GM18505 (cell line): Measurements from ENCODE around the gene BEX3.
"Not testable (repeated sequence)": the region's sequence is repeated elsewhere in the genome, so short reads cannot be mapped to it uniquely, and the experiment has no call there.

ENCODE experiments used
- ATAC-seq: cut with Tn5 transposase; IDR thresholded peaks from one replicate; pipeline ENCODE4 v1.9.1; 2021; ENCODE audit not compliant: unreplicated experiment
- POLR2A ChIP-seq: IDR thresholded peaks from 4 replicates; pipeline ENCODE4 v1.6.1; 2011; ENCODE audit warnings: borderline replicate concordance; ENCODE audit not compliant: insufficient read depth, insufficient read length; ENCODE audit errors: extremely low read depth

The BEX3 gene

GRCh38 chrX:103376118-103376978, at the start of gene BEX3:
BEX3 (plus strand) TSS chrX:103376538; CDS start chrX:103377522, 984 bp downstream.
- TF ChIP-seq POLR2A, result no peak
- ATAC-seq, result peak; percentile 53

GRCh38 chrX:103329991-103330390, 46.3 kb upstream of the BEX3 start, which contains the start of gene TCEAL7:
TCEAL7 (plus strand) TSS chrX:103330239; CDS start chrX:103331404, 1,165 bp downstream.
- TF ChIP-seq POLR2A, result no peak
- ATAC-seq, result no peak

DNA sequence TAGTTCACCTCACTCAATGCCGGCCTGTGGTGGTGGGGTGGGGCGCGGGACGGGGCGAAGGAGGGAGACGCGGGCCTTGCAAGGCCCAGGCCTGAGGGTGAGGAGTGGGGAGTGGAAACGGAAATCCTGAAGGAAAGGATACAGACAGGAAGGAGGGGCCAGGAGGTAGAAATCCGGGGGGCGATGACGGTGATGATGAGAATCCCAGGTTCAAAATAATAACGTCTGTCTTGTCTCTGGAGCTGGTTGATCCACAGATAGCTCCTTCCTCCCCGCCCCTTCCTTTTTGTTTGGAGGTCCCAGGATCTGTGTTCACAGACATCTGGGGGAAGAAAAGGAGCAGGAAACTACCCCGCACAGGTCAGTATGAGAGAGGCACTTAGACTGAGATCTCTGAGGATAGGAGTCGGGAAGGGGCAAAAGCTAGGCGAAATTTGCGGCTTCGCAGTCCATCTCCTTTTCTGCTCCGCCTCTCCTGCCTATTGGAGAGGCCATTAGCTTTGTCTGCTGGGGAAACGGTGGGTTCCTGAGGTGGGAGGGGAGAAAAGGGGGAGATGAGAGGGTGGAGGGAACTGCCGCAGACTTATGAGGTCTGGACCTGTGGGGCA, 45.6 kb upstream of the BEX3 start:
- no peak for ATAC-seq
- no peak for TF ChIP-seq POLR2A

- TF ChIP-seq POLR2A, result no peak
- no peak for ATAC-seq
Observed at GRCh38 chrX:103338663-103339062, 37.7 kb upstream of the BEX3 start.

- peak; percentile 56 for ATAC-seq
- no peak for TF ChIP-seq POLR2A
Observed at GRCh38 chrX:103343105-103343504, 33.2 kb upstream of the BEX3 start.

DNA sequence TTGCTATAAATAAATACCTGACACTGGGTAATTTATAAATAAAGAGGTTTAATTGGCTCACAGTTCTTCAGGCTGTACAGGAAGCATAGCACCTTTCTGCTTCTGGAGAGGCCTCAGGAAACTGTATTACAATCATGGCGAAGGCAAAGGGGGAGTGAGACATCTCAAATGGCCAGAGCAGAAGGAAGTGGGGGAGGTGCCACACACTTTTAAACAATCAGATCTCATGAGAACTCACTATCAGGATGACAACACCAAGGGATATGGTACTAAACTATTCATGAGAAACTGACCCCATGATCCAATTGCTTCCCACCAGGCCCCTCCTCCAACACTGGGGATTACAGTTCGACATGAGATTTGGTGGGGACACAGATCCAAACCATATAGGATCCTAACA, 31.7 kb upstream of the BEX3 start:
- no peak for ATAC-seq
- no peak for TF ChIP-seq POLR2A

DNA sequence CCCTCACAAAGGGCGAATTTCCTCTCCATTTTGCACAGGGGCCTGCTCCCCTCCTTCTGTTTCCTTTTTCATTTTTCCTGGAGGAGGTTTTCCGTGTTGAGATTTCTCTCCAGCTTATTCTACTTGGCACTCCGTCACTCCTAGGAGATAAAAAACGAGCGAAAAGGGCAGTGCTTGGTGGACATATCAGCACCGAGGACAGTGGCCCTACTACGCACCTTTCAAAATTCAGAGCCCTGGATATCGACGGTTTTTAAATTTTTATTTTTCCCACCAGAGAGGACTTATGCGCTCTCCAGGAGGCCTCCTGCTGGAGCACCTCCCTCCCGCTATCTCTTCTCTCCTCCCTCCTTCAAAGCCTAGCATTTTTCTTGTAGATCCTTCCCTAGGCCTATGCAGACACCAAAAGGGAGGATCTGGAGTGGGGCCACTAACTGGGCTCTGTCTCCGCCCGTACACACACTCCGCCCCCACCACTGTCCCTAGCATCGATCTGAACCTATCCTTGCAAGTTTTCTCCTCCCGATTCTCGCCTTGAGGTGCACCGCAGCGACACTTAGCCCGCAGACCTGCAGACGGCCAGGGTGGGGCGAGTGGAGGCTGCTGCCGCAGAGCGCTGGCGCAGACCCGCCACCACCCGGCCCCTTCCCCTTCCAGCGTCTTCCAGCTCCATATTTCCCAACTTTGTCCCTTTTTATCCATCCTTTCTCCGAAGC, 28.5 kb upstream of the BEX3 start:
- TF ChIP-seq POLR2A, result no peak
- ATAC-seq, result no peak

DNA sequence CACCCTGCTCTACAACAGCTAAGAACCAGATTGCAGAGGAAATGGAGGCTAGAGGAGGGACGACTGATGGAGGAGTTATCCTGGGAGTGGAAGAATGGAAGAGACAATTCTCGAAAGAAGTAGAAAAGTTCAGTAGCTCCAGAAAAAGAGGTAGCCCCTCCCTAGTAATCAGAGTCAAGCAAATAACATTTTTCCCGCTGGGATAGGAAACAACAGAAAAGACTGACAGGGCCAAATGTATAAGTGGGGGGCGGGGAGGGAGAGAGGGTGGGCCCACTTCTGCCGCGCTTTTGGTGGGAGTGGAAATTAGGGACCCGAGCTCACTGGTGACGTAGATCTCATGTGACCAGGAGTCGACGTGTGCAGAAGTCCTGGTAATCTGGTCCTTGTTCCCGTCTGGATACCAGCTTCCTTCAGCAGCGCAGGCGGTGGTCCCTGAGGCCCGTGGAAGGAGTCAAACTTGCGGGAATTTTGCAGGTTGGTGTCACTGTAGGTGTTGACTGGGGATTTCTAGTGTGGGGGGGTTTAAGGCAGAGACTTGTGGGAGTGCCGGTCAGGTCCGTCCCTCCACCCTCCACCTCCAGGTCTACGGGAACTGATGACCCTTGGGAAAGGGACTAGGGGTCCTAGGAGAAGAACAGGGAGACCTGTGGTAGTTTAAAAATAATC, 20.1 kb upstream of the BEX3 start, which contains the start of gene TCEAL9:
TSS of gene TCEAL9 (plus strand) at position 377 of the 669 bp plus-strand sequence. CDS start 1,179 bp downstream, outside the sequence.
- no peak for TF ChIP-seq POLR2A
- no peak for ATAC-seq

DNA sequence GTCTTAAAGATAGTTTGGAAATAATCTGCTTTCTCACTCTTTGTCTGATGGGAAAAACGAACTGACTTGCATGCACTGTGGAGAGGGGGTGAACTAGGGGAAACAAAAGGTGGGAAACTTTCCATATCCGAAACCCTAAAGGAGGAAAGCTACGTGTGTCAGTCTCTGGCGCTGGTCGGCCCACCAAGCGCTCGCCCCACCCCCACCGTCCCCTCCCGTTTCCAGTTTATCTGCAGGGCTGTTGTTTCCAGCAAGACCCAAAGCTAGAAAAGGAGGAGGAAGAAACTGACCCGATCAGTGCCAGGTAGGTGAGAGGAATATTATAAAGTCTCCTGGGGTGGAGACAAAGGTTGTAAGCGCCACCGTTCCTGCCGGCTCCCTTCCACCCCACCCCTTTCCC, 19.5 kb upstream of the BEX3 start:
- no peak for ATAC-seq

DNA sequence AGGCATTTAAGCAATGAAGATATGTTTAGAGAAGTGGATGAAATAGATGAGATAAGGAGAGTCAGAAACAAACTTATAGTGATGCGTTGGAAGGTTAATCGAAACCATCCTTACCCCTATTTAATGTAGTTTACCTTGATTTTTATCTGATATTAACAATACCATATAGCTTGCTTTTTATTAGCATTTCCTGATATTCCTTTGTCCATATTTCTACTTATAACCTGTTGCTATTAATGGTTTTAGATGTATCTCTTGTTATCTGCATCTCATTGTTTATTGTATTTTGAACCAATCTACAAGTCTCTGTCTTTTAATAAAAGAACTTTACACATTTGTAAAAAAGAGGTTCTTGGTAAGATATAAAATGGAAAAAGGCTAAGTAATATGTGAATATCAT, 18.5 kb upstream of the BEX3 start:
- no peak for ATAC-seq
- no peak for TF ChIP-seq POLR2A

More for the DNA sequence above, 19.5 kb upstream of the BEX3 start:
- TF ChIP-seq POLR2A, result no peak

DNA sequence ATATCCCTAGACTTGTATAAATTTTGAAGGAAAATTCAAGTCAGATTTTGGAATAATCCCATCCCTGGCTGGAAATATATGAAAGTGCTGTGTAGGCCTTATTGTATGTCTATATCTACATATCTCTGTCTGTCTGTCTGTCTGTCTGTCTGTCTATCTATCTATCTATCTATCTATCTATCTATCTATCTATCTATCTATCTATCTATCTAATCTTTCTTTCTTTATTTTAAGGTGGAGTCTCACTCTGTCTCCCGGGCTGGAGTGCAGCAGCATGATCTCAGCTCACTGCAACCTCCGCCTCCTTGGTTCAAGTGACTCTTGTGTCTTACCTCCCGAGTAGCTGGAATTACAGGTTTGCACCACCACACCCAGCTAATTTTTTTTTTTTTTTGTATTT, 16.7 kb upstream of the BEX3 start:
- ATAC-seq, result not testable (repeated sequence)

DNA sequence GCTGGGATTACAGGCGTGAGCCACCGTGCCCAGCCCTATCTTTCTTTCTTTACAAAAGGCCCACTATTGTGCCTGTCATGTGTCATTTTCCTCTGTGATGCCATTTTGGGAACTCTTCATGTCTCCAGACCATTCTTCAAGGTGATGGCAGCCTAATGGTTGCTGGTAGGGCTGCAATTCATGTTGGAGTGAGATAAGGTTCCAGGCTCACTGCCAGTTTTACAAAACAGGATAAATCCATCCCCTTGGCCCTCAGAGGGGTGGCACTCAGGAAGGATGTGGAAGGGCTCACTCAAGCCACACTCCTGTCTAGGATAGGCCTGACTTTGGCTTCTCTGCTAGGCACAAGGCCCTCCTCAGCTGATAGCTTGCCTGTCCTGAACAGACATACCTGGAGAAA, 16.2 kb upstream of the BEX3 start:
- no peak for ATAC-seq

DNA sequence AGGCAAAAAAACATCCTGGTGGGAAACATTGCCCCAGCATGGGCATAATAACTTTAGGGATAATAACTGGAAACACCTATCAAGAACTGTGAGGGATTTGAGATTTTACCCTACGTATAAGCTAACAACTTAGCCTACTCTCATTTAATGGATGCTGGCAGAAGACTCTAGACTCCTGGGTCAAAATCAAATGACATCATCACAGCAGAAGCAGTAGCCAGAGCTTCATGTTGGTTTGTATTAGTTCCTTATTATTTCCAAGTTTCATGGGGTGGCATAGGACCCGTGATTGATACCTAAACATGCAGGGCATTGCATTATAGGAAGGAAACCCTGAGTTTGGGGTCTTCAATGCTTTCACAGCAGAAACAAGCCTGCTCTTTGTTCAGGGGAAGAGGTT, 15.4 kb upstream of the BEX3 start:
- no peak for TF ChIP-seq POLR2A
- no peak for ATAC-seq

More for the DNA sequence above, 16.2 kb upstream of the BEX3 start:
- TF ChIP-seq POLR2A, result no peak
